Measurements from ENCODE around the gene ZNF415.
"Not testable (repeated sequence)": the region's sequence is repeated elsewhere in the genome, so short reads cannot be mapped to it uniquely, and the experiment has no call there.

ZNF415 gene

DNA sequence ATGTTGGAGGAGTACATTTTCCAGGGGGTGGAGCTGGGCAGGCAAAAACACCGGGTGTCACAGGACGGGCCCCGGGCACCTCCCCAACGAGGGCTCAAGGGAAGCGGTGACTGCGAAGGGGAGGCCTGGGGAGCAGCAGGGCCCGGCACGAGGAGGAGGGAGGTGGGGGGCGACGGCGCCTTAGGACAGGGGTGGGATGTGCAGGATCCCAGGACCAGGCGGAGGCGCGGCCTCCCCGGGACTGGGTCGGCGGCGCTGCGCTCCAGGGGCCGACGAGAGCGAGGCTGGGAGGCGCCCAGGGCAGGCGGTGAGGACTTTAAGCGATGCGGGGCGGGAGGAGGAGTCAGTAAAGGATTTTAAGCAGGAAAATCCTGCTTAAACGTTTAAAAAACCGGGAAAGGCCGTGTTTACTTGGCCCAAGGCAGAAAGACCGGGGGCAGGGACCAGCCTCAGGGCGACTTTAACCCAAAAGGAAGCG lies 29.9 kb downstream of the ZNF415 start:
- DNase-seq (ENCODE audit: low spot score): peak; percentile 5

DNA sequence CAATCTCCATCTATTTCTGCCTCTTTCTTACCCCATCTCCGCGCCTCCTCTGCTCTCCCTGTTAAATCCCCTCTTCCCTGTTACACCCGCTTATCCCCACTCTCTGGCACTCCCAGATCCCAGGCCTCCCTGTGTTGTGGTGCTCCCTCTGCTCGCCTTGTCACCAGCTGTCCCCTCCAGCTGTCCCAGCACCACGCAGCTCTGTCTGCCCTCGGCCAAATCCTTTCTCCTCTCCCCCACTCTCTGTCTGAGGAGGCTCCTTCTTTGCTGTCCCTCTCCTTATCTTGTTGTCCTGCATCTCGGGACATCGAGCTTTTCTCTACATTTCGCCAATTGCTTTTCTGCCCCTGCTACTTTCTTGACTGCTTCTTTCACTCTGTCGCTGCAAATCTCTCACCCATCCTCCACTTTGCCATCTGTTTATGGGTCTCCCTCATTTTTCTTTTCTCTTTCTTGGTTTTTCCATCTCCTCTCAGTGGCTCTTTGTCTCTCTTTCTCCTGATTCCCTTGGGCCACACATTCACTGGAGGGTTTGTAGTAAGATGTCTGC lies 30.4 kb downstream of the ZNF415 start:
- DNase-seq (ENCODE audit: low spot score): no peak

DNA sequence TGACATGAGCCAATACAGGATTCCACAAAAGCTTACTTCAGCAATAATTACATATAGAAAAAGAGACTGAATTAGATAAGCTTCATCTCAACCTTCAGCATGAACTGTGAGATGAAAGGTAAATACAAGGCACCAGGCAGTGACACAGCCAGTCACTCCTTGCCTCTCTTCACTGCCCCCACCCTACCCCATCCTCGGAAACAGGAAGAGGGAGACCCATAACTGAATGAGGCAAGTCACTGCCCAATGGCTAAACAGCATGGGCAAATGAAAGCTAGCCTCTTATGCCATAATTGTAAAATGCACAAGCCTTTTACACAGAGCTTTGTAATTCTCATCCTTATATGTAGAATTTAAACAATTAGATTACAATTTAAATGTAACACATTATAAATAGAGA lies 31.2 kb downstream of the ZNF415 start:
- DNase-seq (ENCODE audit: low spot score): no peak

DNA sequence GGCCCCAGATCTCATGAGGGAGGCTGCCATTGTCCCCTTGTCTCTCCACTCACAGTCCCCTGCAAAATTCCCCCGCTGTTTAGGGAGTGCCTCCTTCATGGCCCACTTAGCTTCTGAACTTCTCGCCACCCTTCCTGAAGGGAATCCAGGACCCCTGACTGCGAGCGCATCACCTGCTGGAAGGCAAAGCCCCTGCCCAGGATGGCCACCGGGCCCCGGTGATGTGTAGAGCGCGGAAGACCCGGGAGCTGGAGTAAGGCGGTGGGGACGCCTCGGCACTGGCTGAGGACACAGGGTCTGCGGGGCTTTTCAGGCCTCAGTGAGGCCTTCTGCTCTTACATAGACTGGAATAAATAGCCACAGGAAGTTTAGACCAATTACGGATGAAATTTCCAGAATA lies 34.1 kb downstream of the ZNF415 start:
- not testable (repeated sequence) for DNase-seq (ENCODE audit: low spot score)

DNA sequence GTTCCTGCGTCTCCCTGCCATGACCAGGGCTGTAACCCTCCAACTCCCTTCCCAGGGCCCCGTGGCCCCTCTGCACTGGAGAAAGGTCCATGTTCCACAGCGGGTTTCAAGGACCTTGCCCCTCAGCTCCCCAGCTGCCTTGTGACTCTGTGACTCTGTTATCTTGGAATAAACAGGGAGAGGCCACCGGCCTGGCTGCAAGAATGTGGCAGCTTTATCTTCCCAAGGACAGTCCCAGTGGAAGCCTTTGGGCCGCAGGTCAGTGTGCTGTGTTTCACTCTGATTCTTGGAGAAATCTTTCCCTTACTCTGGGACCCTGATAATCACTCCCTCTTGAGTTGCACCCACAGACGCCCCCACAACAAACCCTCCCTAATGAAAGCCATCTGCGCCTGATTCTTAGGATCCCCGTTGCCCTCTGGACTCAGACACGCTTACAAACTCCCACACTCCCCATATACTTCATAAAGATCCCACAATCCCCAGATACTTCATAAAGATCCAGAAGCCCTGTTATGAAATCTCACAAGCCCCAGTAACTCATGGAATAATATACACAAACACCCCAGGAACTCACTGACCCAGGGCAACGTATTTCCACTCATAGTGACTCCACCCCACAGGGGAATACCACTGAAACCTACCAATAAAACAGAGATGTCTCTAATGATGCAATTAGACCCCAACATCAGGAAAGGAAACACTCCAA lies 35.6 kb downstream of the ZNF415 start:
- not testable (repeated sequence) for DNase-seq (ENCODE audit: low spot score)

DNA sequence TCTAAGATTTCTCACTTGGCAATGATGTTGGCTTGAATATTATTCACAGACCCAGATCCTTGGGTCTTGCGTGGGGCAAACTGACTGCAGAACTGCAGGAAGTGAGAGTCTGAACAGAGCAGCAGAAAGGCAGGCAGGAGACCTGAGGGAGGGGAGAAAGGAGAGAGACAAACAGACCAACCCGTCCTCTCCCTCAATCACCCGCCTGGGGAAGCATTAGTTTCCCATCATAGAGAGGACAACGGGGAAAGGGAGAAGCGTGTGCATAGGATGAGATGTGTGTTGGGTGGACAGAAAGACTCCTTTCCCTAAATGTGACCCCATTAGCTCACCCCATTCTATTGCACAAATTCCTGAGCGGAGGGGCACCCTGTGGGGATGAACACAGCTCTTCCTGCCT lies 36.1 kb downstream of the ZNF415 start:
- not testable (repeated sequence) for DNase-seq (ENCODE audit: low spot score)

DNA sequence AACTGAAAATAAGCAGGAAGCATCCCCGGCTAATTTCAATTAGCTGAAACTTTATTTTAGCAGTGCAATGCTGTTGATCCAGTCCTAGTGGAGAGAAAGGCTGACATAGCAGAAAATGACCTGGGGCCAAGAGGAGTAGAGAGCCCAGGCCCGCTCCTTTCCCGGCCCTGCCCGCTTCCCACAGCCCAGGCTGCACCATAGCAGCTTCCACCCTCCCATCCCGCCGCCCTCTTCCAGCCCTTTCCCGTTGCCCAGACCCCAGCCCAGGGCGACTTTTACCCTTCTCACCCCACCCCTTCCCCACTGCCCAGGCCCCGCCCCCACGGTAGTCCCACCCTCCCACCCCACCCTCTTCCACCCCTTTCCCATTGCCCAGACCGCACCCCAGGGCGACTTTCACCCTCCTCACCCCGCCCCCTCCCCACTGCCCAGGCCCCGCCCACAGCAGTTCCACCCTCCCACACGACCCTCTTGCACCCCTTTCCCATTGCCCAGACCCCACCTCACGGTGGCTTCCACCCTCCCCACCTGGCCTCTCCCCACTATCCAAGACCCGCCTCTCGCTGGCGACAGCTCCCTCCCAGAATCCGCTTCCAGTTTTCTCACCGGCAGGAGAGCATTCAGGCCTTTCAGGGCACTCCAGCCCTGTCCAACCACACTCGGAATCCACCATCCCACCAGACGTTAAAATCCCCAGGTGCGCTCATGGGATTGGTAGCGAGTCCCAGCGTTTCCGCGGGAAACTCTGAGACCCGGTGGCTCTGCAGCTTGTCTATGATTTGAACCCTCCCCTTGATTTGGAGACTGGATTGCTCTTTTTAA lies 37.7 kb downstream of the ZNF415 start:
- no peak for DNase-seq (ENCODE audit: low spot score)

DNA sequence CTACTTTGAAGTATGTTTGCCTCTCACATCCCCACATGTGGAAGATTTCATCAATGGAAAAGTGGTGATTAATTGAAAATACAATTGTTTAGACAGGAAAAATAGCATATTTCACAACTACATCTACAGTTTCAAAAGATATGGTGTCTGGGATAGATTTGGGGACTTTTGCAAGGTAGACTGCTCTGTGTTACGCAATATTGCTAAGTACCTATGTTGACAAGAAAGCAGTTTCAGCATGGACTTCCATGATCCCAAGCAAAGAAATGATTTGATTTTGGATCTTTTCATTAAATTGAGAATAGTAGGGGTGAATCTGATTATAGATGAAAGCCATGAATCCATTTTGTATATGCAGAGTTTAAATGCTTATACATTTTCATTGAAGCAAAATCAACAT lies 40.0 kb downstream of the ZNF415 start:
- DNase-seq (ENCODE audit: low spot score): no peak

DNA sequence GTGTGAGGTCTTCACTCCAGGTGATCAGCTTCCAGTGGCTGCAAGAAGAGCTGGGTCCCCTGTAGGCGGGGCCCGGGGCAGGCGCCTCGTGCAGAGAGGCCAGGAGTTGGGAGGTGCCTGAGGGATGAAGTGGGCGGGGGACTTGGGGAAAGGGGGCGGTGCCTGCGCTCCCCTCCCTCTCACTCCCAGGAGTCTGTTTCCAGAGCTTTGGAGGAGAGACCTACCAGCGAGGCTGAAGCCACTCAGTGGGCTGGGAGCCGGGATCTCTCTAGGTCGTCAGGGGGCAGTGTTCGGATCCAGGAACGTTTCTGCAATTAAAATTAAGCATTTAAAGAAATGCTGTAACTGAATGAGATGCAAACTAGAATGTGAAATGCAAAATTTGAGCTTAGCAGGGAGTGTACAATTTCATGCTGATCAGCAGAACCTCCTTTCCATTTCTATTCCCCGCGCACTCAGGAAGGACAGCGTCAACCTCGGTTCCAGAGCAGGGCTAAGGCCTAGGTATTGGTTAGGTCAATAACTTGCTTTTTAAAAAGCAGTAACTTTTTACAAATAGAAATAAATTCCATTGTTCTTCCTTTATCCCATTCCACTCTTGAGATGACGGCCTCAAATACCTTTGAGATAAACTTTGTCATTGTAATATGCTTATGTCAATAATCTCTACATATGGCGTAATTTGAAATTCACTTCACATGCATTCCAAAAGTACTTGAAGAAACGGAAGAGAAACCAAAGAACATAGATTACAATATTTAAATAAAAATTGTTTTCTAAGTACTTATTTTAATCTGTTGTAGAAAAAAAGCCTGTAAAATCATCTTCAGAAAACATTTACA lies 41.1 kb downstream of the ZNF415 start:
- DNase-seq (ENCODE audit: low spot score): no peak

DNA sequence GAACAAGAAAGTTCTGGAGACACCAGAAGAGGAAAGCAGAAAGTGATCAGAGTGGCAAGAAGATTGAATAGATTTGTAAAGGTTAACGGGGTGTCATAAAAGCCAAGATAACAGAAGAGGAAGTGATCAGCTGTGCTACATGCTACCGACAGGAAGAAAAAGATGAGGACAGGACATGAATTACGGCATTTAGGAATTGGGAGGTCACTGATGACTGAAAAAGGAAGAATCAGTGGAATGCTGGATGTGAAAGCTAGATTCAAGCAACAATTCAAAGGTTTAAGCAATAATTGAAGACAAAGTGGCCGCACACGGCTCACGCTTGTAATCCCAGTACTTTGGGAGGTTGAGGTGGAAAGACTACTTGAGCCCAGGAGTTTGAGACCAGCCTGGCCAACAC lies 44.6 kb downstream of the ZNF415 start:
- DNase-seq (ENCODE audit: low spot score): no peak

DNA sequence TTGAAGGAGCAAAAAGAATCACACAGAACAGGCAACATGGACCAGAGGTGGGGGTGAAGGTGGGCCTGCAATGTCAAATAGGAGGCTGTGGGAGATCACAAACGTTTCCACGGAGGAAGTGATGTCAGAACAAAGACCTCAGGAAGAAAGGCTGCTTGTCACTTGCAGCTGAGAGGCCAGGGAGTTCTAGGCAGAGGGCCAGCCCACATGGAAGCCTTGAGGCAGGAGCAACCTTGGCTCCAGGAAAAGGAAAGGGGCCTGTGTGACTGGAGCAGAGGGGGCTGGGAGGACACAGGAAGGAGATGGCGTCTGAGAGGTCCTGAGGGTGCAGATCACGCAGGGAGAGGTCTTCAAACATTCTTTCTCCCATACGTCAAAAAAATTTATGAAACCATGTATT lies 45.8 kb downstream of the ZNF415 start:
- DNase-seq (ENCODE audit: low spot score): no peak

DNA sequence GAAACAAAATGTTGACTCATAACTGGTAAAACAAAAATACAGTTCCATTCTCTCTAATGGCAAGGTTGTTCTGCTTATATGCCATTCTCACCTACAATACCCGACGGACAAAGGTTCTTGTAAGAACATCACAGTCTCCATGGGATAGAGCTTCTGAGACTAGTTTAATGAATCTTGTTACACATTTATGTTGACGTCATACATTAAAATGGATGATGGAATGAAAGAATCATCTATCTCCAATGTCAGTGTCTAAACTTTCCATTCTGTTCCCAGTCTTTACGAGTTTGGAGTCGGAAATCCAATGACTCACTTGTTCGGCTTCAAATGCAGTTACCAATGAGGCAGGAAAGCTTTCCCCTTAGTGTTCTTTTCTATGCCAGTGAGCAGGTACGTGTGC lies 47.2 kb downstream of the ZNF415 start:
- no peak for DNase-seq (ENCODE audit: low spot score)

DNA sequence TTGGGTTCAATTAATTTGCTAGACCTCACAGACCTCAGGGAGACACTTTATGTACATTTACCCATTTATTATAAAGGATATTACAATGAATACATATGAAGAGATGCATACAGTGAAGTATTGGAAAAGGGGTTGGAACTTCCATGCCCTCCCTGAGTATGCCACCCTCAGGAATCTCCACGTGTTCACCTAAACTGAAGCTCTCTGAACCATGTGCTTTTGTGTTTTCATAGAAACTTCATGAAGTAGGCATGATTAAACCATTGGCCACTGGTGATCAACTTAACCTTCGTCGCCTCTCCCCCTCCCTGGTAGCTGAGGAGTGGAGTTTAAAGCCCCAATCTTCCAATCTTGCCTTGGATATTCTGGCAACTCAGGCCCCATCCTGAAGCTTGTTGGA lies 49.8 kb downstream of the ZNF415 start:
- DNase-seq (ENCODE audit: low spot score): no peak

DNA sequence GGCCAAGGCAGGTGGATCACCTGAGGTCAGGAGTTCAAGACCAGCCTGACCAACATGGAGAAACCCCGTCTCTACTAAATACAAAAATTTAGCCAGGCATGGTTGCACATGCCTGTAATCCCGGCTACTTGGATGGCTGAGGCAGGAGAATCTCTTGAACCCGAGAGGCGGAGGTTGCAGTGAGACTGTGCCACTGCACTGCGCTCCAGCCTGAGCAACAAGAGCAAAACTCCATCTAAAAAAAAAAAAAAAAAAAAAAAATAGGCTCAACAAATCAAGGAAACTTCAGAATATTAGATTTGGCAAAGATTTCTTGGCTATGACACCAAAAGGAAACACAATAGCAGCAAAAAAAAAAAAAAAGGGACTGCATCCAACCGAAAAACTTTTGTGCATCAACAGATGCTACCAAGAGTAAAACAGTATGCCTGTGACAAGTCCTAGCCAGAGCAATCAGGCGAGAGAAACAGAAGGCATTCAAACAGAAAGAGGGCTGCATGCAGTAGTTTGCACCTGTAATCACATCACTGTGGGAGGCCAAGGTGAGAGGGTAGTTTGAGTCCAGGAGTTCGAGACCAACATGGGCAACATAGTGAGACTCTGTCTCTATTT lies 53.3 kb downstream of the ZNF415 start:
- DNase-seq (ENCODE audit: low spot score): no peak

DNA sequence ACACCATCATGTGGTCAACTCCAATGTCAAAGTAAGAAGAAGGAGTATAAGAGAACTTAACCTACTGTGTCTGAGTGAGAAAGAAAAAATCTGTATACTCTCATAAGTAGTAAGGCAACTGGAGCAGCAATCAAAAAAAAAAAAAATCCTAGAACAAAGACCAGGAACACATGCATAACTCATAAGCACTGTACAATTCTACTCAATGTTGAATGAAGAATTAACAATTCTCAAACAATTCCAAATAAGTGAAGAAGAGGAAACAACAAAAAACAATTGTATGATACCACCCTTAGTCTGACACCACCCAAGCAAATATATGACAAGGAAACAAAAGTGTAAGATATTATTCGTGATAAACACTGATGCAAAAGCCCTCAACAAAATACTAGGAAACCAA lies 54.0 kb downstream of the ZNF415 start:
- no peak for DNase-seq (ENCODE audit: low spot score)

DNA sequence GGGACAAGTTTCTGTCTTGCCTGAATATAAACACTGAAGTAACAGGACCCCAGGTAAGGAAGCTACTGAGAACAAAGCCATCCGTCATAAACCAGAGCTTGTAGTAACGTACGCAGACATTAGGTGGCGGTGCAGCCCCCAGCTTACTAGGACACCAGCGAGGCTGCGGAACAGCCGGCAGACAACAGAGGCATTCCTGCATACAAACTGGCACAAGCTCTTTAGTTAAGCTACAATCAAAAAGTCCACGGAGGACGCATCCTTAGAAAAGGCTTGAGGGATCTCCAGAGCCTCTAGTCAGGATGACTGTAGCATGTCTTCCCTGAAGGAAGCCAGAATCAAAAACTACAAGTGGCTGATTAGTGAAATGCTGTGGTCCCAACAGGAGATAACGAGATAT lies 55.7 kb downstream of the ZNF415 start:
- no peak for DNase-seq (ENCODE audit: low spot score)

DNA sequence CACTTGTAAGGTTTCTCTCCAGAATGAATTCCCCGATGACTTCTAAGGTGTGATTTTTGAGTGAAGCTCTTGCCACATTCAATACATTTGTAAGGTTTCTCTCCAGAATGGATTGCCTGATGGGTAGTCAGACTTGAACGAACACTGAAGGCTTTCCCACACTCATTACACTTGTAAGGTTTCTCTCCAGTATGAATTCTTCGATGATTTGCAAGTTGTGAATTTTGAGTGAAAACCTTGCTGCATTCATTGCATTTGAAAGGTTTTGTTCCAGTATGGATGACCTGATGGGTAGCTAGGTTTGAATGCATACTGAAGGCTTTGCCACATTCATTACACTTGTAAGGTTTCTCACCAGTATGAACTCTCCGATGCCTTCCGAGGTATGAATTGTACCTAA lies 63.9 kb downstream of the ZNF415 start:
- DNase-seq (ENCODE audit: low spot score): no peak

DNA sequence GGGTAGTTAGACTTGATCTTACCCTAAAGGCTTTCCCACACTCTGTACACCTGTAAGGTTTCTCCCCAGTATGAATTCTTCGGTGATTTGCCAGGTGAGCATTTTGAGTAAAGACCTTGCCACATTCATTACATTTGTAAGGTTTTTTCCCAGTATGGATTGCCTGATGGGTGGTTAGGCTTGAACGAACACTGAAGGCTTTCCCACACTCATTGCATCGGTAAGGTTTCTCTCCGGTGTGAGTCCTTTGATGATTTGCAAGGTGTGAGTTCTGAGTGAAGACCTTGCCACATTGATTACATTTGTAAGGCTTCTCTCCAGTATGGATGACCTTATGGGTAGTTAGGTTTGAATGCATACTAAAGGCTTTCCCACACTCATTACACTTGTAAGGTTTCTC lies 64.5 kb downstream of the ZNF415 start:
- DNase-seq (ENCODE audit: low spot score): no peak

DNA sequence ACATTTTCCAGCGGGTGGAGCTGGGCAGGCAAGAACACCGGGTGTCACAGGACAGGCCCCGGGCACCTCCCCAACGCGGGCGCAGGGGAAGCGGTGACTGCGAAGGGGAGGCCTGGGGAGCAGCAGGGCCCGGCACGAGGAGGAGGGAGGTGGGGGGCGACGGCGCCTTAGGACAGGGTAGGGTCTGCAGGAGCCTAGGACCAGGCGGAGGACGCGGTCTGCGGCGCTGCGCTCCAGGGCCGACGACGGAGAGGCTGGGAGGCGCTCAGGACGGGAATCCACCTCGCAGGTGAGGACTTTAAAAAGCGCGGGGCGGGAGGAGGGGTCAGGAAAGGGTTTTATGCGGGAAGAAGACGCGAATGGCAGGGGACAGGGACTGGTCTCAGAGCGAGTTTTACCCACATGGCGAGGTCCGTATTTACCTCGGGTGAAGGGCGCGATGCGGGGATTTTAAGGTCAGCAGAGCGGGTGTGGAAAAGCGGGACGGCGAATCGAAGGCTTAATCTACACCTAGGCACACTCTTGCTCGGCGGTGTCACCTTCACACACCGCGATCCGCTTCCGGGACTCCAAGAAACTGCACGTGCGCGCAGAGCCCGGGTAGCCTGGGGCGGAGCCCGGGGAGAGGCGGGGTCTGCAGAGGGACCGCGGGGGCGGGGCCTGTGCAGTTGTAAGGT lies 74.7 kb downstream of the ZNF415 start:
- DNase-seq (ENCODE audit: low spot score): no peak
